Mesenteric fat pad (tissue), 1 donor: ENCODE data around the gene GYPA. TPM values are rescaled to one million over a fixed set of nuclear protein-coding genes. Genes with fewer than 3 reads are reported as not detected.
"Not testable (repeated sequence)": the region's sequence is repeated elsewhere in the genome, so short reads cannot be mapped to it uniquely, and the experiment has no call there.

Experiments
- DNase-seq: peaks from one replicate; pipeline ENCODE4 v3.0.0-alpha.2; 2020; ENCODE audit warnings: low spot score
- total RNA-seq: library from RNA; stranded (reverse); fragmentation: NEBNext Ultra II Directional; extraction: Animal tissue kit (Norgen Biotek cat#: 25700); gene quantifications from one replicate; pipeline ENCODE4 v1.2.1, GENCODE V29; 2021
- donor health status: DM: yes; HTN: yes; CAD: no.

GYPA gene
- total RNA-seq, 1 donor from 2014 or later = not detected

GRCh38 chr4:144129336-144129875 lies 11.1 kb downstream of the GYPA start:
- not testable (repeated sequence) for DNase-seq

- not testable (repeated sequence) for DNase-seq
Observed at GRCh38 chr4:144128709-144129320, 11.7 kb downstream of the GYPA start.

- not testable (repeated sequence) for DNase-seq
Observed at GRCh38 chr4:144125109-144125508, 15.4 kb downstream of the GYPA start.

- DNase-seq = not testable (repeated sequence)
Observed at GRCh38 chr4:144123982-144124635, 16.4 kb downstream of the GYPA start.

GRCh38 chr4:144123269-144123668 lies 17.2 kb downstream of the GYPA start:
- DNase-seq = not testable (repeated sequence)

GRCh38 chr4:144119752-144120151 lies 20.8 kb downstream of the GYPA start:
- not testable (repeated sequence) for DNase-seq

- no peak for DNase-seq
Observed at GRCh38 chr4:144115519-144115918, 25.0 kb downstream of the GYPA start.

- DNase-seq = no peak
Observed at GRCh38 chr4:144113546-144113945, 27.0 kb downstream of the GYPA start.

GRCh38 chr4:144104509-144105130 lies 35.9 kb downstream of the GYPA start:
- DNase-seq = no peak

GRCh38 chr4:144097776-144098175 lies 42.7 kb downstream of the GYPA start:
- DNase-seq = not testable (repeated sequence)

- not testable (repeated sequence) for DNase-seq
Observed at GRCh38 chr4:144093995-144094394, 46.5 kb downstream of the GYPA start.

GRCh38 chr4:144091181-144091580 lies 49.3 kb downstream of the GYPA start:
- DNase-seq = not testable (repeated sequence)

GRCh38 chr4:144090744-144091143 lies 49.8 kb downstream of the GYPA start:
- no peak for DNase-seq

- DNase-seq = not testable (repeated sequence)
Observed at GRCh38 chr4:144082053-144082452, 58.5 kb downstream of the GYPA start.

GRCh38 chr4:144080135-144080534 lies 60.4 kb downstream of the GYPA start:
- DNase-seq = not testable (repeated sequence)

- not testable (repeated sequence) for DNase-seq
Observed at GRCh38 chr4:144078746-144079145, 61.8 kb downstream of the GYPA start.

- not testable (repeated sequence) for DNase-seq
Observed at GRCh38 chr4:144061556-144061955, 79.0 kb downstream of the GYPA start.

- DNase-seq = not testable (repeated sequence)
Observed at GRCh38 chr4:144060234-144060859, 80.2 kb downstream of the GYPA start.
